GM10847 (cell line): Measurements from ENCODE around the gene MLX.
A peak's percentile ranks its signal among the peaks of the same experiment; 100 is the strongest.

Experiments used
- POLR2A ChIP-seq: IDR thresholded peaks from 2 replicates; pipeline ENCODE4 v1.6.1; 2011; ENCODE audit not compliant: insufficient read length; ENCODE audit errors: extremely low read depth

Gene MLX

GRCh38 chr17:42529061-42529460 is 37.8 kb upstream of the MLX start:
- TF ChIP-seq POLR2A, result no peak

GRCh38 chr17:42530952-42531454 is 35.9 kb upstream of the MLX start:
- no peak for TF ChIP-seq POLR2A

- TF ChIP-seq POLR2A, result no peak
Measured at GRCh38 chr17:42531455-42532354, 35.2 kb upstream of the MLX start.

GRCh38 chr17:42535155-42536047 is 31.5 kb upstream of the MLX start:
- no peak for TF ChIP-seq POLR2A

- peak; percentile 66 for TF ChIP-seq POLR2A
Measured at GRCh38 chr17:42536048-42536371, 30.9 kb upstream of the MLX start, which contains the start of gene NAGLU. Gene NAGLU, plus strand, starts transcription at chr17:42536241. Its CDS starts 32 bp downstream, at chr17:42536273.

- TF ChIP-seq POLR2A, result peak; percentile 16
Measured at GRCh38 chr17:42536372-42537155, 30.3 kb upstream of the MLX start.

- TF ChIP-seq POLR2A, result no peak
Measured at GRCh38 chr17:42537156-42537805, 29.6 kb upstream of the MLX start.

- TF ChIP-seq POLR2A, result no peak
Measured at GRCh38 chr17:42537826-42538451, 29.0 kb upstream of the MLX start.

- TF ChIP-seq POLR2A, result no peak
Measured at GRCh38 chr17:42538482-42538881, 28.4 kb upstream of the MLX start.

- no peak for TF ChIP-seq POLR2A
Measured at GRCh38 chr17:42541041-42541833, 25.7 kb upstream of the MLX start.

- TF ChIP-seq POLR2A, result no peak
Measured at GRCh38 chr17:42543190-42544079, 23.5 kb upstream of the MLX start.

- TF ChIP-seq POLR2A, result no peak
Measured at GRCh38 chr17:42544874-42545283, 22.0 kb upstream of the MLX start.

- TF ChIP-seq POLR2A, result no peak
Measured at GRCh38 chr17:42547001-42547461, 19.9 kb upstream of the MLX start.

GRCh38 chr17:42547698-42548069 is 19.2 kb upstream of the MLX start:
- TF ChIP-seq POLR2A, result no peak
